HG03558 (cell line): Measurements from ENCODE around the gene TMEM225.
"Not testable (repeated sequence)": the region's sequence is repeated elsewhere in the genome, so short reads cannot be mapped to it uniquely, and the experiment has no call there.

Experiments used
- ATAC-seq: cut with Tn5 transposase; IDR thresholded peaks from one replicate; pipeline ENCODE4 v1.9.1; 2021; ENCODE audit warnings: moderate number of reproducible peaks; ENCODE audit not compliant: unreplicated experiment; ENCODE audit errors: extremely low read depth

TMEM225 gene, protein sequence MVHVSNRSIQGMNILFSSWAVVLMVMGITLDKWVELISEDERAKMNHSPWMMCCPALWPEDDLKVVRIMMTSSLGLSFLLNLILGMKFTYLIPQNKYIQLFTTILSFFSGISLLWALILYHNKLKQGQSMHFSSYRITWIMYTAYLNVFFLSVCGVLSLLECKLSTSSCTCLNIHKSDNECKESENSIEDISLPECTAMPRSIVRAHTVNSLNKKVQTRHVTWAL

DNA sequence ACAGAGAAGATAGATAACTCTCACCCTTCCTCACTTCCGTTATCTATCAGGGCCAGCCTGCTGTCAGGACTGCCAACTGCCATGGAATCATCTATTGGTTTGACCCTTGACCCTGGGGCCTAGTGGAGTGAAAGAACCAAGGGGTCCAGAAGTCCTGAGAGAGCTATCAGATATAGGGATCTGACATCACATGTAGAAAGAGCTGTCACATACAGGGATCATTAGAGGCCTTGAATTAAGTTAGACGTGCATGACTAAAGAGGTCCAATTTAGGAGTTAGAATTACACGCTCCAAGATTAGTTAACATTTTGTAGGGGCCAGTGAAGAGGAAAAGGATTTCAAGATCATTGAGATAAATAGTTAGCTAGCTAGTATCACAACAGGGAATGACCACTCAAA is at the start of gene TMEM225:
TMEM225 (minus strand) TSS at position 101 of the 400 bp plus-strand sequence. CDS start 245 bp downstream, outside the sequence.
- no peak for ATAC-seq

DNA sequence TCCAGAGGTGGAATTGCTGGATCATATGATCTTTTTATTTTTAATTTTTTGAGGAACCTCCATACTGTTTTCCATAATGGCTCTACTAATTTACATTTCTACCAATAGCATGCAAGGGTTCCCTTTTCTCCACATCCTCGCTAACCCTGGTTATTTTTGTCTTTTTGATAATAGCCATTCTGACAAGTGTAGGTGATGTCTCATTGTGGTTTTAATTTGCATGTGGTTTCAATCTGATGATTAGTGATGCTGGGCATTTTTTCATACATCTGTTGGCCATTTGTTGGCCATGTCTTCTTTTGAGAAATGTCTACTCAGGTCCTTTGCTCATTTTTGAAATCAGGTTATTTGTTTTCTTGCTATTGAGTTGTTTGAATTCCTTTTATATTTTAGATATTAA is 38.6 kb upstream of the TMEM225 start:
- no peak for ATAC-seq

DNA sequence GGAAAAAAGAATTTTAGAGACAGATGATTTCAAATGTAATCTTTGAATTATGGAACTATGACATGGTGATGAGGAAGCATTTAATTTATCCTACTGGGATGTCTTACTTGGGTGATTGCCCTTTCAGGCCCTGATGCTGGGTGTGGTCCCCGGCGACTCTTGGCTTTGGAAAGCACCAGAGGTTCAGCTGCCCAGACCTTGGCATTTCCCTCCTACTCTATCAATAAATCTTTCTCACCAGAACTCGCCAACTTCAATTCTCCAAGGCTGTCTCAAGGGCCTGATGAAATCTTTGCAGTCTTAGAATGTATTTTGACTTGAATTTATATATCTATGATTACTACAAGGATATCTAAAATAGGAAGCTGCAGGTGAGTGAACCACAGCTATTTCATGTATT is 35.5 kb upstream of the TMEM225 start:
- ATAC-seq: no peak

DNA sequence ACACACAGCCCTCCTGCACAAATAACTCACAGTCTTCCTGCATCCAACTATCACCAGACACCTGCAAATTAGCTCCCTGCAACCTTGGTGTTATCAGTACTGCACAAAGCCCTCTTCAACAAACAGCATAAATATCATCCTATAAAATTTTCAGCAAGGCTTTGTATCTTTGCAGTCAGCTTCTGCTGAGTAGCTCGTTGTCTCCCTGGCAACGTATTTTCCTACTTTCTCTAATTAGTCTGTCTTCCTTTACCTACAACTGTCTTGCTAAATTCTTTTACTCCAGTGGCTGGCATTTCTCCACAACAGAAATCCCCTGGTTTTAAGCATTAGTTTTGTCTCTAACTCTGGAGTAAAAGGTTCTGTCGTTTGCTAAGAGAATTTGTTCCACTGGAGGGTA is 20.4 kb upstream of the TMEM225 start:
- ATAC-seq: no peak

DNA sequence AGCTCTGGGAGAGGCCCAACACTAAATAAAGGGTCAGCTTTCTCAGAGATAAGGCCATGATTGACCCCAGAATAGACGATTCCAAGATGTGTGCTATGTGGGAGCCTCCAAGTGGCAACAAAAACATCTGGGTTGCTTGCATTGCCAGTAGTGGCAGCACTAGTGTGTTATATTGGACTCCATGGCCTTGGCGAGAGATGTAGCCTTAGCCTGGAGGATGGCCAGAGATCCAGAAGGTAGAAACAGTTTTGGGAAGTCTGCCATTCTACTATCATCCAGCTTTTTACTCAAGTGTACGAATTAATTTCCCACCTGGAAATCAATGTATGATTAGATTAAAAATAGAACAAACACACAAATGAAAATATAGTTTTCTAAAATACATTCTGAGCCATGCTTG is 19.5 kb upstream of the TMEM225 start:
- ATAC-seq: no peak

DNA sequence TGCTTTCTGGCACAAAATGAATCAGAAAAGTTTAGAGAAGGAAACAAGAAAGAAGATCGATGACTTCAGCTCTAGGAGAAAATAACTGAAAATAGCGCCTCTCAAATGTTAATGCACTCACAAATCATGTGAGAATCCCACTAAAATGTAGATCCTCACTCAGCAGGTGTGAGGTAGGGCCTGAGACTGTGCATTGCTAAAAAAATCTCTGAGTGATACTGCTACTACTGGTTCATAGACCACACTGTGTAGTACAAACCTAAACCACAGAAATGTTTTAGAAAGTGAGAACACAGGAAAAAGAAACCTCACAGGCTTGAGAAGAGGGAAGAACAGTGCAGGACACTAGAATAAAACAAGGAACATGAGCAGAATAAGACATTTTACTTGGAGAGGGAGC is 18.5 kb upstream of the TMEM225 start:
- peak; percentile 68 for ATAC-seq

DNA sequence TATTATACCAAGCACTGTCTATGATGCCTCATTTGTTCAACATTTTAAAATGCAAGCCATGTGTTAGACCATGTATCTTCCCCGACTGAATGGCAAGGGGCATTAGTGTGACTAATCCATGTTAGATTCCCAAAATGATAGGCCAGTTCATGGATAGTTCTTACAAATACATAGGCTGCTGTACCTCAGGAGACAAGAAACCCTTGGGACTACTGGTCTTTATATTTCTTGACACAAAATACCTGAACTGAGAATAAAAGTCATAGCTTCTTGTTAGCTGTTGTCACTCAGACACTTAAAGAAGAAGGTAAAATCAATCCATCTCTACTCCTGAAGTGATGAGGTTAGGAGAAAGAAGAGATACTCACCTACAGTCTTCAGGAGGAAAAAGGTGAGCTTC is 16.4 kb upstream of the TMEM225 start, which contains the start of gene OR8D4:
OR8D4 (plus strand) TSS at position 301 of the 400 bp plus-strand sequence. CDS start 4,265 bp downstream, outside the sequence.
- ATAC-seq: no peak

DNA sequence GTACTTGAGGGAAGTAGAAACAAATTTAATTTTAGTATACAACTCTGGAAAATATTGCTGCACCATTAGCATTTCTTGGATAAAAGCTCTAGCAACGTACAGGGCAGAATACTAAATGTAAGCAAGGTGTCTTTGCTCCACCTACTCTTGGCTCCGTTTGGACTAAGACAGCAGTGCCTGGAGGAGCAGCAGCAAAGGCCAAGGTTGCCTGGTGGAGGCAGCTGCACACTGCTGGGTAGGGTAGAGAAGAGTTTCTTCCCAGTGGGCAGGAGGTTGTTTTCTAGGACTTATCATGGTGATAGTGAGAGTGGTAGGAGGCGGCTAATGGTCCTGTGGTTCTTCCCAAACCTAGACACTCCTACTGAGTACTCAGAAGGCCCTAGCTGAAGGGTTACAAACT is 14.3 kb upstream of the TMEM225 start:
- no peak for ATAC-seq

DNA sequence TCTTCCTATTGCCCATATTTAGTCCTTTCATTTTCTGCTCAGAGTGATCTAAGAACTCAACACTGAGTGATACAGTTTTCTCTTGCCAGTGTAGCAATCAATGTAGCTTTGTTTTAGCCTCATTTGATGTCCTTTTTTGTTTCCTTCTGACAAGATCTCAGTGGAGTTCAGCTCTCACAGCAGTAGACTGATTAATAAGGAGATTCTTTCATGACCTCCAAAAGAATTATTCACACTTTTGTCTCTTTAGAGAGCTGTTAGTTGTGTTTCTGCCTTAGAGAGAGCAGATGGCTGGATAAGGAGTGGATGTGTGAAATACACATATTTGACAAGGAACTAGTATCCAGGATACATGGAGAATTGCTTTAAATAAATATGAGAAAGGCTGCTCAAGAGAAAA is 6.6 kb upstream of the TMEM225 start:
- ATAC-seq: no peak

DNA sequence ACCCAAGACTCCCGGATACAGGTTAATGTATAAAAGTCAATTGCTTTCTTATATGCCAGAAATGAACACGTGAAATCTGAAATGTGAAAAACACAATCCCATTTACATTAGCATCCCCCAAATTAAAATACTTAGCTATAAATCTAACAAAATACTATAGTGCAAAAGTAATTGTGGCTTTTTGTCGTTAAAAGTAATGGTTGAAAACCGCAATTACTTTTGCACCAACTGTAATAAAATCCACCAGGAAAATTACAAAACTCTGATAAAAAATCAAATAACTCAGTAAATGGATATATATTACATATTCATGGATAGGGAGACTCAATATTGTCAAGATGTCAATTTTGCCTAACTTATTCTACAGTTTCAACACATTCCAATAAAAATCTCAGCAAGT is 4.6 kb downstream of the TMEM225 start:
- ATAC-seq: no peak

DNA sequence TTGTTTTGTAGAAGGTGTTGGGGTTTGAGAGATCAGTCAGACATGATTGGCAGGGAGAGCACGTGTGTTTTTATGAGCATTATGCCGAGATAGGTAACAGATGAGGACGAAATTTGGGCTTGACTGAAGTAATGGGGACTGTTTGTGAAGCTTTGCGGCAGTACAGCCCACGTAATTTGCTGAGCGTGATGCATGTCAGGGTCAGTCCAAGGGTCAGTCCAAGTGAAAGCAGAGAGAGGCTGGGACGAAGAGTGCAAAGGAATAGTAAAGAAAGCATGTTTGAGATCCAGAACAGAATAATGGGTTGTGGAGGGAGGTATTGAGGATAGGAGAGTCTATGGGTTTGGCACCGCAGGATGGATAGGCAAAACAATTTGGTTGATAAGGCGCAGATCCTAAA is 17.7 kb downstream of the TMEM225 start:
- ATAC-seq: not testable (repeated sequence)

DNA sequence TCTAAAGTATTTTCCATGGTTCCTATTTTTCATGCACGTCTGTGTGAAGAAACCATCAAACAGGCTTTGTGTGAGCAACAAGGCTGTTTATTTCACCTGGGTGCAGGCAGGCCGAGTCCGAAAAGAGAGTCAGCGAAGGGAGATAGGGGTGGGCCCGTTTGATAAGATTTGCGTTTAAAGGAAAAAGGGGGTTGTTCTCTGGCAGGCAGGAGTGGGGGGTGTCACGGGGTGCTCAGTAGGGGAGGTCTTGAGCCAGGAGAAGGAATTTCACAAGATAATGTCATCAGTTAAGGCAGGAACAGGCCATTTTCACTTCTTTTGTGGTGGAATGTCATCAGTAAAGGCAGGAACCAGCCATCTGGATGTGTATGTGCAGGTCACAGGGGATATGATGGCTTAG is 20.2 kb downstream of the TMEM225 start:
- ATAC-seq: not testable (repeated sequence)

DNA sequence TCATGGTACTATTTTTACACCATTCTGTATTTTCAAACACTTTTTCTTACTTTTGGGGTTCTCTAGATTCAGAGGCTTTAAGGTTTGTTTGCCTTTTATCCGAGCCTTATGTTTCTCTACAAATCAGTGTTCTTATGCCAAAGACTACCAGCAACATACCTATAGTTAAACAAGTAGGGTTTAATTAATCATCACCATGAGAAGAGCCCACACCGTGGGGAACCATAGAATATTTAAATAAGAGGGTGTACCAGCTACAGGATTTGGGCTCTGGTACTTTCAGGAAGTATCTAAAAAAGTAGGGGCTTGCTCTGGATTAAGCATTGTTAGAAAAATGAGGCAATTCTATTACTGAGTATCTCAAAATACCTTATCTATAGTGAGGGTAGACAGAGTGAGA is 25.7 kb downstream of the TMEM225 start:
- ATAC-seq: no peak

DNA sequence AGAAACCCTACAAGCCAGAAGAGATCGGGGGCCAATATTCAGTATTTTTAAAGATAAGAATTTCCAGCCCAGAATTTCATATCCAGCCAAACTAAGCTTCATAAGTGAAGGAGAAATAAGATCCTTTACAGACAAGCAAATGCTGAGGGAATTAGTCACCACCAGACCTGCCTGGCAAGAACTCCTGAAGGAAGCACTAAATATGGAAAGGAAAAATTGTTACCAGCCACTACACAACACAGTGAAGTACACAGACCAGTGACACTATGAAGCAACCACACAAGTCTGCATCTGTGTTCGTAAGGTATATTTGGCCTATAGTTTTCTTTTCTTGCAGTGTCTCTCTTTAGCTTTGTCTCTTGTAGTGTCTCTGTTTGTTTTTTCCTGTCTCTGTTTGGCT is 29.0 kb downstream of the TMEM225 start:
- no peak for ATAC-seq

DNA sequence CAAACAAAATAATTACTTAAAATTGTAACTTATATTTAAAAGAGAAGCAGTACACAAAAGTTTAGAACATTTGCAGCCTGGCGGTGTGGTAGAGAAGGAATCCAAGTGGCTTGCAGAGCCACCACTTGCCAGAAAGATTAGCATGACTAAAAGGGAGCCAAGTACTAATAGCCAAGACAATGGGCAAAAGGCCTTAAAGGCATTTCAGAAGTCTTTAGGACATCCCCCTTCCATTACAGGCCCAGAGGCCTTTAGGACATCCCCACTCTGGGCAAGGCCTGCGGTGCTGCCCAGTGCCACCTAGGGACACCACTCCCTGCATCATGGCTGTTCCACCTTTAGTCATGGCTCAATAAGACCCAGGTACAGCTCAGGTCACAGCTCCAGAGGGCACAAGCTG is 32.4 kb downstream of the TMEM225 start:
- no peak for ATAC-seq

DNA sequence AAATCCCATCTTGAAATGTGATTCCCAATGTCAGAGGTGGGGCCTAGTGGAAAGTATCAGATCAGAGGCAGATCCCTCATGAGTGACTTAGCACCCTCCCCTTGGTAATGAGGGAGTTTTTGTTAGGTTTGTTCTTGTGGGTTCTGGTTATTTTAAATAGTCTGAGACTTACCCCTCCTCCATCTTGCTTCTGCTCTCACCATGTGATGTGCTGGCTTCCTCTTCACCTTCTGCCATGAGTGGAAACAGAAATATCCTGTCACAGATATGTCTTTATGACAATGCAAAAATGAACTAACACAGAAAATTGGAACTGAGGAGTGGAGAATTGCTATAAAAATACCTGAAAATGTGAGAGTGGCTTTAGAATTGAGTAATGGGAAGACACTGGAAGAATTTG is 33.1 kb downstream of the TMEM225 start:
- no peak for ATAC-seq

DNA sequence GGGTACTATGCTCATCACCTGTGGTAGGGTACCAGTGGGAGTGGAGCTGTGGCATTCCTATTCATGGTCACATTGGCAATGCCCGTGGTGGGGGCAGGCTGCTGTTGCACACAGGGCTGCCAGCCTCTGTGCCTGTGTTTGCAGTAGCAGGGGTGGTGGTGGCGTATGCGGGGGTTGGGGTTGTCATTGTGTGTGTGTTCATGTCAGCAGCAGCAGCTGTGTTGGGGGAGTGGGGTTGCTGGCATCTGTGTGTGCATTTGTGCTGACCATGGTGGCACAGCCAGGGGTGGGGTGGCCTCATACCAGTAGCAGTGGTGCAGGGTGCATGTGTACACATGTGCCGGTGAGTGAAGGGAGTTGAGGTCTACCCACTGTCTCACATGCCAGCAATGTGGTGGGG is 34.4 kb downstream of the TMEM225 start:
- no peak for ATAC-seq

DNA sequence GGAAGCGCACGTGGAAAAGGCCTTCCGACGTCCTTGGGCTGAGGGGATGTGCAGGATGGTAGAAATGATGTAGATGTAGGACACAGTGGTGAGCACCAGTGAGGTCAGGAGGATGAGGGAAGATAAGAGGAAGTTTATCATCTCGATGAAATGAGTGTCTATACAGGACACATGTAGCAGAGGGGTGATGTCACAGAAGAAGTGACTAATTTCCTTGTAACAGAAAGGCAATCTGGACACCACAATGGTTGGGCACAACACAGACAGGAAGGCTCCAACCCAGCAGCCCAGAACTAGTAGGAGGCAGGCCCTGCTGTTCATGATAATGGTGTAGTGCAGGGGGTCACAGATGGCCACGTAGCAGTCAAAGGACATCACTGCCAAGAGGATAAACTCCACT is 44.3 kb downstream of the TMEM225 start:
- no peak for ATAC-seq

DNA sequence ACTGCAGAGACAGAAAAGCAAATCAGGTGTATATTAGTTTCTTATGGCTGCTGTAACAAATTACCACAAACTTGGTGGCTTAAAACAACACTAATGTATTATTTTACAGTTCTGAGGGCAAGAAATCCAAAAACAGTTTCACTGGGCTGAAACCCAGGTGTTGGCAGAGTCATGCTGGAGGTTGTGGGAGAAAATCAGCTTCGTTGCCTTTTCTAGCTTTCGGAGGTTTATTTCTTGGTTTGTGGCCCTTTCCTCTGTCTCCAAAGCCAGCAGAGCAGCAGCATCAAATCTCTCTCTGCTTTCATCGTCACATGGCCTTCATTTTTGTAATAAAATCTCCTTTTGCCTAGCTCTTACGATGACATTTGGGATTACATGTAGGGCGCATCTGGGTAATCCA is 46.3 kb downstream of the TMEM225 start:
- no peak for ATAC-seq

DNA sequence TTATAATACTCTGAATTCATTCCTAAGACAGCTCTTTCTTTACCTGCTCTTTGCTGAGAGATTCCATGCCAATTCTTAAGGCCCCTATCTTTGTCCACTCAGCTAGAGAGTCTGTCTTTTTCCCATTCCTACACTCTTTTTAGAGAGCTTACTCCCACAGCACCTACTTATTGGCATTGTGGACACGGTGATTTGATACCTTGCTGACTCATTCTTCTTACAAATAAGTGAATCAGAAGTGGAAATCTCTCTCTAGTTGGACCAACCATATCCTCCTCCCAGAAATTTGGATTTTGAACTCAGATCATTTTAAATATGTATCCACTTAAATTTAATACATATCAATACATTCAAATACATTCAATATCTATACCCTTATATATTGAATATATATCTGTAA is 46.8 kb downstream of the TMEM225 start:
- ATAC-seq: no peak

DNA sequence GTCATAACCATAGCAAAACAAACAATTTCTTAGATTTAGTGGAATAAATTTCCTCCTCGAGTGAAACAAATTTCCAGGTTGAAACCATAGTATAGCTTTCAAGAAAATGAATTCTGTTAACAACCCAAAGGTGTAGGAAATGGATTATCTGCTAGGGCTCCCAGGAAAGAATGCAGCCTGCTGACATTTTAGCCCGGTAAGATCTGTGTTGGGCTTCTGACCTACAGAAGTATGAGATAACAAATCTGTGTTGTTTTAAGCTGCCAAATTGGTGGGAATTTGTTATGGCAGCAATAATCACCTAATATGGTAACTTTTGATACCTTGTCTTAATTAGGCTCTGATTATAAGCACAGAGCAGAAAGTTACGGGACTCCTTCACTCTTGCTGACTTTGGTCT is 47.3 kb downstream of the TMEM225 start:
- no peak for ATAC-seq

DNA sequence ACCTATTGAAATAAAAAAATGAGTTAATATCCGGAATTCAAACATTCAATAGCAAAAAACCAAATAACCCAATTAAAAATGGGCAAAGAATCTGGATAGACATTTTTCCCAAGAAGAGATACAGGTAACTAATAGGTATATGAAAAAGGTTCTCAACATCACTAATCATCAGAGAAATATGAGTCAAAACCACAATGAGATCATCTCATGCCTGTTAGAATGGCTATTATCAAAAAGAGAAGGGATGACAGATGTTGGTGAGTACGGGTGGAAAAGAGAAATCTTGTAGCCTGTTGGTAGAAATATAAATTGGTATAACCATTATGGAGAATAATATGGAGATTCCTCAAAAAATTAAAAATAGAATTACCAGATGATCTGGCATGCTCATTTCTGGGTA is 52.4 kb downstream of the TMEM225 start:
- no peak for ATAC-seq
